Immature natural killer cell (primary cell): ENCODE results near the gene REST. TPM values are rescaled to one million over a fixed set of nuclear protein-coding genes. Genes with fewer than 3 reads are reported as not detected.
A peak's percentile ranks its signal among the peaks of the same experiment; 100 is the strongest.
"Not testable (repeated sequence)": the region's sequence is repeated elsewhere in the genome, so short reads cannot be mapped to it uniquely, and the experiment has no call there.

ENCODE experiments used
- DNase-seq, 3 donors: peaks; one replicate each; pipeline ENCODE4 v3.0.0; 2022; ENCODE audit warnings: mixed read lengths in 1 of 3
- H3K27ac Mint-ChIP-seq, 6 donors: one replicate each; pipeline ENCODE4 v1.8.0; 2020; ENCODE audit warnings: mixed read lengths in 6 of 6, mild to moderate bottlenecking in 5 of 6, inconsistent platforms in 4 of 6, moderate library complexity in 3 of 6
- H3K27me3 Mint-ChIP-seq, 3 donors: one replicate each; pipeline ENCODE4 v1.8.0; 2020 to 2021; ENCODE audit warnings: low read depth in 3 of 3, mild to moderate bottlenecking in 3 of 3, mixed read lengths in 3 of 3, moderate library complexity in 3 of 3, inconsistent platforms in 1 of 3
- H3K36me3 Mint-ChIP-seq, 3 donors: one replicate each; pipeline ENCODE4 v1.8.0; 2020; ENCODE audit warnings: mixed read lengths in 3 of 3, inconsistent platforms in 2 of 3, mild to moderate bottlenecking in 2 of 3
- H3K4me1 Mint-ChIP-seq, 2 donors: one replicate each; pipeline ENCODE4 v1.8.0; 2020; ENCODE audit warnings: inconsistent platforms in 2 of 2, mild to moderate bottlenecking in 2 of 2, mixed read lengths in 2 of 2, moderate library complexity in 1 of 2
- H3K4me3 Mint-ChIP-seq, 5 donors: one replicate each; pipeline ENCODE4 v1.8.0; 2020; ENCODE audit warnings: mild to moderate bottlenecking in 5 of 5, mixed read lengths in 5 of 5, inconsistent platforms in 3 of 5, moderate library complexity in 3 of 5
- H3K9me3 Mint-ChIP-seq, 6 donors: one replicate each; pipeline ENCODE4 v1.8.0; 2020; ENCODE audit warnings: mild to moderate bottlenecking in 6 of 6, mixed read lengths in 6 of 6, inconsistent platforms in 4 of 6, moderate library complexity in 3 of 6
- polyA plus RNA-seq, 3 donors: library from polyadenylated mRNA; unstranded; fragments of 300-500 nt; fragmentation: Illumina TruSeq; gene quantifications; one replicate each; pipeline ENCODE4 v1.2.3, GENCODE V29; 2021

Gene REST
- 100 to 1,000 TPM; 106 to 193 (median 144) TPM for polyA plus RNA-seq

- H3K4me3 Mint-ChIP-seq: peak within 1 kb of the TSS; percentile 91 to 96 (median 92)
- peak; percentile 83 to 90 (median 84) for DNase-seq
- peak within 1 kb of the TSS; percentile 69 to 93 (median 88) for H3K27ac Mint-ChIP-seq
- H3K9me3 Mint-ChIP-seq: no peaks in the 10 kb centered on the region
- peaks cover 0 to 5% (median 0%) of the 10 kb centered on the region in 3 donors for H3K36me3 Mint-ChIP-seq
- peaks cover 37 to 43% of the 10 kb centered on the region in 2 donors for H3K4me1 Mint-ChIP-seq
- H3K27me3 Mint-ChIP-seq: peaks cover 5 to 13% (median 12%) of the 10 kb centered on the region in 3 donors
Observed at GRCh38 chr4:56907489-56908205, at the start of gene REST. Gene REST (plus strand): TSS chr4:56907900. CDS start chr4:56910639, 2,739 bp downstream.

- Mint-ChIP-seq H3K4me1 (peaks cover 0 to 6% of the 10 kb centered on the region in 2 donors), H3K27ac (no peak overlapping the region), H3K9me3 (no peaks in the 10 kb centered on the region), H3K4me3 (no peak overlapping the region), H3K27me3 (peaks cover 0 to 6% (median 2%) of the 10 kb centered on the region in 3 donors), H3K36me3 (no peaks in the 10 kb centered on the region)
- DNase-seq: no peak
Observed at GRCh38 chr4:56859841-56860240, 47.9 kb upstream of the REST start.

DNA sequence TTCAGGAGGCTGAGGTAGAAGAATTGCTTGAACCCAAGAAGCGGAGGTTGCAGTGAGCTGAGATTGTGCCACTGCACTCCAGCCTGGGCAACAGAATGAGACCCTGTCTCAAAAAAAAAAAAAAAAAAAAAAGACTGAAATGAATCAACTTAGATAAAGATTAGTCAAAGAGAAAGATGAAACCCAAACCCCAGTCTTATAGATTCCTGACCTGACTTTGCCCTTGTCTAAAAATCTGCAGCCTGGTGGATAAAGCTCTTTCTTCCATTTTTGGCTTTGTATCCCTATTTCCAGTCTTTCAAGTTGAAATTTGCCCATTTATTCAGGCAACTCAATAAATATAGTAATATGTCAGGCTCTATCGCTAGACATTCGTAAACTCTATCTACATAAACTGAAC is 46.9 kb upstream of the REST start:
- Mint-ChIP-seq H3K27me3 (peaks cover 0 to 6% (median 2%) of the 10 kb centered on the region in 3 donors), H3K4me3 (no peak overlapping the region), H3K9me3 (no peaks in the 10 kb centered on the region), H3K36me3 (no peaks in the 10 kb centered on the region), H3K4me1 (peaks cover 0 to 6% of the 10 kb centered on the region in 2 donors), H3K27ac (no peak overlapping the region)
- no peak for DNase-seq

GRCh38 chr4:56861360-56861759 is 46.3 kb upstream of the REST start:
- Mint-ChIP-seq H3K9me3 (no peaks in the 10 kb centered on the region), H3K27ac (no peak overlapping the region), H3K36me3 (no peaks in the 10 kb centered on the region), H3K27me3 (peaks cover 0 to 6% (median 2%) of the 10 kb centered on the region in 3 donors), H3K4me3 (no peak overlapping the region), H3K4me1 (peaks cover 0 to 6% of the 10 kb centered on the region in 2 donors)
- no peak for DNase-seq

DNA sequence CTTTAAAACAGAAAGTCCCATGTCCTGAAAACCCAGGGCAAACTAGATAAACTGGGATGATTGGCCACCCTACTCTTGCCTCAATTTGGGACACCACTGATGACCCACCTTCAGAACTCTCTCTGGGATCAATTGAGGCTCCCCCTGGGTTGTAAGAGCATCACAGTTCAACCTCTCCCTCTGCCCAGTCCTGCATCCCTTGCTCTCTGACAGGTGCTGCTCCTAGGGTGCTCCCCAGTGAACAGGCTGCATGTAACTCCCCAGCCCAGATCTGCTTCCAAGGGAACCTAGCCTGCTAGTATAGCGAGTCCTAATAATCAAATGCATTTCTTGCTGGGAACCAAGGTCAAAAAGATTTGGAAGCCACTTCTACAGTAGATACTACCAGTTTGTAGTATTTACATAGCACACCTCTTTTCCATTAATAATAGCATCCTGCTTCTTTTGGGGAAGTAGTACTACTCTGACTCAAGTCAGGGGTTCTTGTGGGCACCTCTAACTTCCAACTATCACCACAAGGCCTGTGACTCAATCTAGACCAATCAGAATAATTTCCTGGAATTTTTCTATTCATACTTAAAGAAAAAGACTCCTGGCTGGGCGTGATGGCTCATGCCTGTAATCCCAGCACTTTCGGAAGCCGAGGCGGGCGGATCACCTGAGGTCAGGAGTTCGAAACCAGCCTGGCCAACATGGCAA is 44.1 kb upstream of the REST start:
- Mint-ChIP-seq H3K4me3 (no peak overlapping the region), H3K36me3 (no peaks in the 10 kb centered on the region), H3K9me3 (no peaks in the 10 kb centered on the region), H3K27ac (no peak overlapping the region), H3K4me1 (no peaks in the 10 kb centered on the region), H3K27me3 (peaks cover 0 to 2% (median 0%) of the 10 kb centered on the region in 3 donors)
- no peak for DNase-seq

DNA sequence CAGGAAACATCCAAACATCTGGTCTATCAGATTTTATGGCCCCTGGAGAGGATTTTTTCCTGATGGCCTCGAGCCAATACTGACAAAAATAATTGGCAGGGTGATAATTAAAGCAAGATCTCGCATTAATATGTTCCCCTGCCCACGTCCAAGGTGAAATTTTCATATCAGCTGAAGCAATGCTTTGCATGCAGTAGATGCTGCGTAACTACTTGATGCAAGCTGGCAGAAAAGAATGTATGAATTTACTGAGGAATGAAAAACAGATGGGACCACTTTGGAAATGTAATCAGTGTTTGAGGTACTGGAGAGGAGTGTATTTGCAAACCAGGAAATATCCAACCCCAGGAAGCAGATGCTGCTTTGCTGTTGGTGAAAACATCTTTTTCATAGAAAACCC is 36.8 kb upstream of the REST start:
- Mint-ChIP-seq H3K4me3 (no peak overlapping the region), H3K4me1 (peaks cover 0 to 4% of the 10 kb centered on the region in 2 donors), H3K9me3 (no peaks in the 10 kb centered on the region), H3K27me3 (peaks cover 0 to 10% (median 4%) of the 10 kb centered on the region in 3 donors), H3K36me3 (no peaks in the 10 kb centered on the region), H3K27ac (no peak overlapping the region)
- DNase-seq: no peak

GRCh38 chr4:56871371-56871866 is 36.3 kb upstream of the REST start:
- Mint-ChIP-seq H3K27ac (peak overlapping the region in 1 of 6 donors; percentile 21), H3K4me1 (peaks cover 0 to 4% of the 10 kb centered on the region in 2 donors), H3K27me3 (peaks cover 0 to 10% (median 4%) of the 10 kb centered on the region in 3 donors), H3K9me3 (no peaks in the 10 kb centered on the region), H3K36me3 (no peaks in the 10 kb centered on the region), H3K4me3 (no peak overlapping the region)
- no peak for DNase-seq

DNA sequence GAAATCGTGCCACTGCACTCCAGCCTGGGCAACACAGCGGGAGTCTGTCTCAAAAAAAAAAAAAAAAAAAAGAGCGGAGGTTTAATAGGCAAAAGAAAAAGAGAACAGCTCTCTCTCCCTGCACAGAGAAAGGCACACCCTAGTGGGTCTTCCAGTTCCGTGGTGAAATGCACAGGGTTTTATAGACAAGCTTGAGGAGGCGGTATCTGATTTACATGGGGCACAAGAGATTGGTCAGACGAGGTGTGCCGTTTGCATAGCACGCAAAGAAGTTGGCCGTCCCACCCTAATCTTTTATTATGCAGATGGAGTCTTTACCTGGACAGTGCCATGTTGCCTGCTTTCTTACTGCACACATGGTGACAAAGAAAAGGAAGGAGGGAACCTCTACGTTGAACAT is 33.5 kb upstream of the REST start:
- H3K9me3 Mint-ChIP-seq: no peaks in the 10 kb centered on the region
- peaks cover 5 to 12% of the 10 kb centered on the region in 2 donors for H3K4me1 Mint-ChIP-seq
- no peak for DNase-seq
- H3K36me3 Mint-ChIP-seq: no peaks in the 10 kb centered on the region
- H3K27ac Mint-ChIP-seq: no peak overlapping the region
- no peak overlapping the region for H3K4me3 Mint-ChIP-seq
- peaks cover 0 to 10% (median 4%) of the 10 kb centered on the region in 3 donors for H3K27me3 Mint-ChIP-seq

- Mint-ChIP-seq H3K4me1 (peaks cover 5 to 13% of the 10 kb centered on the region in 2 donors), H3K4me3 (no peak overlapping the region), H3K36me3 (no peaks in the 10 kb centered on the region), H3K27ac (no peak overlapping the region), H3K9me3 (no peaks in the 10 kb centered on the region), H3K27me3 (peaks cover 4 to 10% (median 6%) of the 10 kb centered on the region in 3 donors)
- DNase-seq: no peak
Observed at GRCh38 chr4:56874923-56875322, 32.8 kb upstream of the REST start.

DNA sequence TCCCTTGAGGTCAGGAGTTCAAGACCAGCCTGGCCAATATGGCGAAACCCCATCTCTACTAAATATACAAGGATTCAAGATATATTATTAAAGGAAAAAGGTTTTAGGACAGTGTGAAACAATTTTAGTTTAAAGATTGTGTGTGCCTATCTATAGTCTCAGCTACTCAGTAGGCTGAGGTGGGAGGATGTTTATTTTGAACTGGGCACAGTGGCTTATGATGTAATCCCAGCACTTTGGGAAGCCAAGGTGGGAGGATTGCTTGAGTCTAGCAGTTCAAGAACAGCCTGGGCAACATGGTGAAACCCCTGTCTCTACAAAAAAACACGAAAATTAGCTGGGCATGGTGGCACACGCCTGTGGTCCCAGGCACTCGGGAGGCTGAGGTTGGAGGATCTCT is 31.4 kb upstream of the REST start:
- Mint-ChIP-seq H3K27me3 (peaks cover 2 to 6% (median 6%) of the 10 kb centered on the region in 3 donors), H3K4me3 (no peak overlapping the region), H3K4me1 (peaks cover 5 to 12% of the 10 kb centered on the region in 2 donors), H3K36me3 (no peaks in the 10 kb centered on the region), H3K9me3 (no peaks in the 10 kb centered on the region), H3K27ac (no peak overlapping the region)
- DNase-seq: no peak

- Mint-ChIP-seq H3K27ac (no peak overlapping the region), H3K4me3 (no peak overlapping the region), H3K27me3 (peaks cover 0 to 11% (median 0%) of the 10 kb centered on the region in 3 donors), H3K4me1 (peaks cover 5 to 8% of the 10 kb centered on the region in 2 donors), H3K9me3 (no peaks in the 10 kb centered on the region), H3K36me3 (no peaks in the 10 kb centered on the region)
- no peak for DNase-seq
Observed at GRCh38 chr4:56879996-56880395, 27.7 kb upstream of the REST start.

- Mint-ChIP-seq H3K27ac (no peak overlapping the region), H3K9me3 (no peaks in the 10 kb centered on the region), H3K4me1 (peaks cover 5 to 8% of the 10 kb centered on the region in 2 donors)
Observed at GRCh38 chr4:56880572-56880971, 27.1 kb upstream of the REST start.

GRCh38 chr4:56884511-56884910 is 23.2 kb upstream of the REST start:
- H3K9me3 Mint-ChIP-seq, H3K27ac Mint-ChIP-seq, H3K4me1 Mint-ChIP-seq, H3K36me3 Mint-ChIP-seq, DNase-seq, H3K4me3 Mint-ChIP-seq: not testable (repeated sequence)
- peaks cover 3 to 12% (median 7%) of the 10 kb centered on the region in 3 donors for H3K27me3 Mint-ChIP-seq

More at GRCh38 chr4:56880572-56880971, 27.1 kb upstream of the REST start:
- DNase-seq: no peak
- Mint-ChIP-seq H3K27me3 (peaks cover 0 to 11% (median 0%) of the 10 kb centered on the region in 3 donors), H3K4me3 (no peak overlapping the region), H3K36me3 (no peaks in the 10 kb centered on the region)

DNA sequence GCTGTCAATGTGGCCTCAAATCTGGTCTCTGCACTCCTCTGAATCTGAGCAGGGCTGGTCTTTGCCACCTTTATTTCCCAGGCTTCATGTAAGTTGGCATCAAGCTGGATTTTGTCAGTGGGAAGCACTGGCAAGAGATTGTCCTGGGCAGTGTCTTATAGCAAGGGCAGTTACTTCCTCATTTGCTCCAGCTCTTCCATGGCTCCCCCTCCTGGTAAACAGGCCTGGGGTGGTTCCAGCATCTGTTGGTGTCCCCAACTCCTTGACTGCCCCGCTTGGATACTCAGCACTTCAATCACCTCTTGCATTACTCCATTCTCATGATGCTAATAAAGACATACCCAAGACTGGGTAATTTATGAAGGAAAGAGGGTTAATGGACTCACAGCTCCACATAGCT is 15.0 kb upstream of the REST start:
- H3K4me1 Mint-ChIP-seq: no peaks in the 10 kb centered on the region
- no peaks in the 10 kb centered on the region for H3K36me3 Mint-ChIP-seq
- no peak overlapping the region for H3K27ac Mint-ChIP-seq
- no peak overlapping the region for H3K4me3 Mint-ChIP-seq
- H3K27me3 Mint-ChIP-seq: peaks cover 4 to 8% (median 4%) of the 10 kb centered on the region in 3 donors
- H3K9me3 Mint-ChIP-seq: peaks cover 0 to 2% (median 0%) of the 10 kb centered on the region in 6 donors
- no peak for DNase-seq
